ENCODE measurements around the gene PLA2G2E. TPM values are rescaled to one million over a fixed set of nuclear protein-coding genes. Genes with fewer than 3 reads are reported as not detected.

The PLA2G2E gene
- total RNA-seq, 4 donors from 2014 or later, result not detected

GRCh38 chr1:19877821-19878636 is 45.4 kb downstream of the PLA2G2E start:
- Histone ChIP-seq H3K9me3 (no peaks in the 10 kb centered on the region), H3K4me3 (peak overlapping the region in 2 of 4 donors; percentile 31 to 44), H3K27me3 (no peaks in the 10 kb centered on the region), H3K36me3 (no peaks in the 10 kb centered on the region), H3K4me1 (peaks cover 0 to 2% (median under 1%) of the 10 kb centered on the region in 4 donors), H3K27ac (peak overlapping the region in 2 of 4 donors; percentile 87 to 90)
- TF ChIP-seq, protein P1, sequence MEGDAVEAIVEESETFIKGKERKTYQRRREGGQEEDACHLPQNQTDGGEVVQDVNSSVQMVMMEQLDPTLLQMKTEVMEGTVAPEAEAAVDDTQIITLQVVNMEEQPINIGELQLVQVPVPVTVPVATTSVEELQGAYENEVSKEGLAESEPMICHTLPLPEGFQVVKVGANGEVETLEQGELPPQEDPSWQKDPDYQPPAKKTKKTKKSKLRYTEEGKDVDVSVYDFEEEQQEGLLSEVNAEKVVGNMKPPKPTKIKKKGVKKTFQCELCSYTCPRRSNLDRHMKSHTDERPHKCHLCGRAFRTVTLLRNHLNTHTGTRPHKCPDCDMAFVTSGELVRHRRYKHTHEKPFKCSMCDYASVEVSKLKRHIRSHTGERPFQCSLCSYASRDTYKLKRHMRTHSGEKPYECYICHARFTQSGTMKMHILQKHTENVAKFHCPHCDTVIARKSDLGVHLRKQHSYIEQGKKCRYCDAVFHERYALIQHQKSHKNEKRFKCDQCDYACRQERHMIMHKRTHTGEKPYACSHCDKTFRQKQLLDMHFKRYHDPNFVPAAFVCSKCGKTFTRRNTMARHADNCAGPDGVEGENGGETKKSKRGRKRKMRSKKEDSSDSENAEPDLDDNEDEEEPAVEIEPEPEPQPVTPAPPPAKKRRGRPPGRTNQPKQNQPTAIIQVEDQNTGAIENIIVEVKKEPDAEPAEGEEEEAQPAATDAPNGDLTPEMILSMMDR (IDR thresholded peaks at IDR 0.05), result no peak
- TF ChIP-seq POLR2A (IDR thresholded peaks at IDR 0.05), result peak; percentile 46 to 72
- DNase-seq, result peak in 2 of 3 donors; percentile 70 to 75

DNA sequence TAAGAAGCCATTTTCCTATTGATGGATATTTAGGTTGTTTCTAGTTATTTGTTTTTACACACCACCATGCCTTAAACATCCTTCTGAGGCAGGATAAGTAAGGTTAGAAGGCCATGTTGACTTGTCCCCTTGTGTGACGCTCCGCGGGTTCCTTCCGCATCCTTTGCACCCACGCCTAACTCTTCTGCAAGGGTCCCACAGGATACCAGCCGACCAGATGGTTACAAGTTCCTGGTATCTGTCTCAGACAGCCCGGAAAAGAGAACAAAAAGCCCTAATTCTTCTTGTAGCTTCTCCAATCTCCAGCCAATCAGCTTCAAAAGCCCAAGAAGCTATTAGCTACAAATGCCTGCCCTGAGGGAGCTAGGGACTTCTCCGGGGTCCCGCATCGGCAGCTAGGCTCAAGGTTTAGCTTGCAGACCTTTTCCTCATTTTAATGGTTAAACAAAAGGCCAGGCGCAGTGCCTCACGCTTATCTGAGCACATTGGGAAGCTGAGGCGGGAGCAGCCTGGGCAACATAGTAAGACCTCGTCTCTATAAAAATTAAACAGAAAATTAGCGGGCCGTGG is 46.2 kb downstream of the PLA2G2E start:
- no peaks in the 10 kb centered on the region for H3K9me3 ChIP-seq
- H3K4me3 ChIP-seq, result no peak overlapping the region
- TF ChIP-seq, protein P1 (IDR thresholded peaks at IDR 0.05), result no peak
- TF ChIP-seq POLR2A (IDR thresholded peaks at IDR 0.05), result no peak
- peak overlapping the region in 1 of 4 donors; percentile 87 for H3K27ac ChIP-seq
- H3K36me3 ChIP-seq, result no peaks in the 10 kb centered on the region
- H3K27me3 ChIP-seq, result no peaks in the 10 kb centered on the region
- no peak for DNase-seq
- no peaks in the 10 kb centered on the region for H3K4me1 ChIP-seq

GRCh38 chr1:19872190-19872589 is 51.2 kb downstream of the PLA2G2E start:
- Histone ChIP-seq H3K27ac (peak overlapping the region in 1 of 4 donors; percentile 50), H3K27me3 (no peaks in the 10 kb centered on the region), H3K4me1 (no peaks in the 10 kb centered on the region), H3K9me3 (no peaks in the 10 kb centered on the region), H3K4me3 (no peak overlapping the region), H3K36me3 (no peaks in the 10 kb centered on the region)
- TF ChIP-seq, protein P1 (IDR thresholded peaks at IDR 0.05), result peak in 3 of 6 experiments; percentile 56 to 64 (median 62)
- TF ChIP-seq POLR2A (IDR thresholded peaks at IDR 0.05), result no peak
- peak in 2 of 3 donors; percentile 82 to 86 for DNase-seq

Other genes with a start within 250 kb of the PLA2G2E start
- gene TMCO4, start 123.7 kb downstream of the PLA2G2E start, total RNA-seq, result 10 to 100 TPM; 13.5 to 40.4 (median 26.1) TPM
- gene RNF186, start 108.3 kb downstream of the PLA2G2E start, total RNA-seq, result 10 to 100 TPM in 2 of 4 donors, 1 to 10 TPM in 2; 2.5 to 19.0 (median 10.4) TPM
- gene OTUD3, start 41.2 kb downstream of the PLA2G2E start, total RNA-seq, result 10 to 100 TPM in 1 of 4 donors, 1 to 10 TPM in 3; 6.5 to 13.6 (median 8.2) TPM
- 100 to 1,000 TPM; 175 to 501 (median 319) TPM for gene PLA2G2A, start 56.0 kb upstream of the PLA2G2E start, total RNA-seq
- 1 to 10 TPM in 3 of 4 donors, not detected in 1; 1.5 to 5.0 (median 1.9) TPM for gene PLA2G5, start 146.6 kb upstream of the PLA2G2E start, total RNA-seq
- gene PLA2G2D, start 195.9 kb upstream of the PLA2G2E start, total RNA-seq, result under 1 TPM in 1 of 4 donors, not detected in 3; 0.40 TPM
- under 1 TPM in 2 of 4 donors, not detected in 2; 0.27 to 0.35 TPM for gene PLA2G2F, start 215.7 kb upstream of the PLA2G2E start, total RNA-seq

Measured in Peyer's patch (tissue), 4 donors.